T47D (cell line): Measurements from ENCODE around the gene KIAA0513.

Source experiments
- DNase-seq, 2 experiments: peaks; one replicate each; pipeline versions ENCODE4 v3.0.0 to v3.0.0-alpha.2; 2011 to 2012; ENCODE audit warnings: low read depth in 1 of 2, low spot score in 1 of 2
- JUND ChIP-seq: IDR thresholded peaks from 2 replicates; pipeline ENCODE4 v1.6.1; 2012; ENCODE audit warnings: low read depth
- in situ Hi-C: cut with HindIII; loops from 2 replicates; pipeline ENCODE4 v1.10.0; 2016; ENCODE audit warnings: low sequenced_read_pairs, low pct_unique_long_range_greater_than_20kb

KIAA0513 gene

GRCh38 chr16:85103114-85104079, 75.8 kb downstream of the KIAA0513 start:
- no peak for TF ChIP-seq JUND
- DNase-seq, result no peak
- in situ Hi-C loops, result no loop called here

GRCh38 chr16:85104147-85104546, 76.6 kb downstream of the KIAA0513 start:
- in situ Hi-C loops, result no loop called here
- DNase-seq, result no peak
- no peak for TF ChIP-seq JUND

GRCh38 chr16:85104821-85105391, 77.3 kb downstream of the KIAA0513 start:
- DNase-seq, result peak in 1 of 2 experiments; percentile 24
- no peak for TF ChIP-seq JUND
- in situ Hi-C loops, result no loop called here

DNA sequence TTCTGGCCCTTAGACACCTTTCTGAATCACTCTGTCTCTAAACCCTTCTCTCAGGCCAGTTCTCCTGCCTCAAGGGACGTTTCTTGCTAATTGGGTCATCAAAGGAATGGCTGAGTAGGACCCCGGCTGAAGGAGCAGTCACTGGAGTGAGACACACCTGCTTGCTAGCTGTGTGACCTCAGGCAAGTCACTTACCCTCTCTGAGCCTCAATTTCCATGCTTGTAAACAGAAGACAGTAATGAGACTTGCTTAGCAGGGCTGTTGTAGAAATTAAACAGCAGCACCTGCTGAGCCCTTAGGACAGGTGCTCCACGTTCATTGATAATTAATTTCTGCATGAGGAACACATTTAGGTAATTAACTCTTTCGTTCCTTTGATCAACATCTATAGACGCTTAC, 77.9 kb downstream of the KIAA0513 start:
- no peak for TF ChIP-seq JUND
- in situ Hi-C loops, result no loop called here
- DNase-seq, result no peak

GRCh38 chr16:85107083-85107482, 79.5 kb downstream of the KIAA0513 start:
- no peak for TF ChIP-seq JUND
- in situ Hi-C loops, result no loop called here
- DNase-seq, result no peak

- DNase-seq, result no peak
- in situ Hi-C loops, result no loop called here
- TF ChIP-seq JUND, result no peak
Observed at GRCh38 chr16:85107532-85107931, 79.9 kb downstream of the KIAA0513 start.

DNA sequence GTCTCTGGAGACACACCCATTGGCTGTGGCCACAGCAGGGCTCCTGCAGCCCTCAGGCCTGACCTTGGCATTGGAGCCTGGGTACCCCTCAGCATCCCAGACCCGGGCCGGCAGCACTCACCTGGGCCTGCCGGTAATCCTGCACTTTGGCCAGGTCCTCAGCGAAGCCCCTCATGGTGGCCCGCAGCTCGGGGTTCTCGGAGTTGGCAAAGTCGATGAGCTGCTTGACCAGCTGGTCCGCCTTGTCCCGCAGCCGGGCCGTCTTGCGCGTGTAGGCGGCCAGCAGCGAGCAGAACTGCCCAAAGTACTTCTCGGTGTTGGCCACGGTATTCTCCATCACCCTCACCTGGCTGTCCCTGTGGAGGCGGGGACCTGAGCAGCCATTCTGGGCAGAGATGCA, 82.5 kb downstream of the KIAA0513 start:
- in situ Hi-C loops, result no loop called here
- TF ChIP-seq JUND, result no peak
- DNase-seq, result no peak

- in situ Hi-C loops, result no loop called here
- TF ChIP-seq JUND, result no peak
- DNase-seq, result no peak
Observed at GRCh38 chr16:85111184-85111583, 83.6 kb downstream of the KIAA0513 start.

DNA sequence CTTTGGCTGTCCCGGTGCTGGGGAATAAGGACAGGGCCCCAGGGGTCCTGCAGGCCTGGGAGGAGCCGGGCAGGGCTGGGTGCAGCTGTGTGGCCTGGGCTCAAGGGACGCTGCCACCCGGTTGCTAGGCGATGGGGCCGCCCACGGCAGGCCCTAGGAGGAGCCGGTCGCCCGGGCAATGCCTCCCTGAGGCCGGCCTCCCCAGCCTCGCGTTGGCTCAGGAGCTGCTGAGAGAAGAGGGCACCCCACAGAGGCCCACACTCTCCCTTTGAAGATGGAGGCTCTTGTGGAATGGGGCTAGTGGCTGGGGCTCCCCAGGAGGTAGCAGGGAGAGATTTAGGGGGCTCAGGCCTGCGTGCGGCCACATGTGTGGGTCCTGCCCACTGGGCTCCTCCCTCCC, 84.8 kb downstream of the KIAA0513 start, which contains the start of gene CIBAR2:
Gene CIBAR2 (minus strand): TSS at position 109 of the 400 bp plus-strand sequence. CDS start 120 bp downstream, outside the sequence.
- in situ Hi-C loops, result no loop called here
- DNase-seq, result peak in 1 of 2 experiments; percentile 25
- no peak for TF ChIP-seq JUND

DNA sequence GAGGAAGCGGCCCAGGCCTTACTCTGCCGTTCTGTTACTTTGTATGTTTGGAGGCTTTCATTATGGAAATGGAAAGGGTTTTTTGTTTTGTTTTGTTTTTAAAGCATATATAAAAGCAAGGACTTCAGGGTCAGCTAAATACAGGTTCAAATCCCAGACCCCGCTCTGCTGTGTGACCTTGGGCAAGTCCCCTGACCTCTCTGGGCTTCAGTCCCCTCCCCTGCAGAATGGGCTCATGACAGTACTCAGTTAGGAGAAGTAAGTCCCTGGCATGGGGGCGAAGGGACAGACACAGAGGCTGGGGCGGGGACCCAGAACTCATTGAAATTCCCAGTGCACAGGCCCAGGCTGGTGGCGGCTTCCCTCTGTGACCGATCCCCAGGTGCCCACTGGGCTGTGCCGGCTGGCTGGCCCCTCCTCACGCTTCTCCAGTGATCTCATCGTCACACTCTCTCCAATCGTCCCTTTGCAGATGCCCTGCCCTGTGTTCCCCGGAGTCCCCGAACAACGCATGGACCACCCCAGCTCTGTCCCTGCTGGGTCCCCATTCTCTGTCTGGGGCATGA, 85.7 kb downstream of the KIAA0513 start:
- in situ Hi-C loops, result no loop called here
- TF ChIP-seq JUND, result no peak
- no peak for DNase-seq

DNA sequence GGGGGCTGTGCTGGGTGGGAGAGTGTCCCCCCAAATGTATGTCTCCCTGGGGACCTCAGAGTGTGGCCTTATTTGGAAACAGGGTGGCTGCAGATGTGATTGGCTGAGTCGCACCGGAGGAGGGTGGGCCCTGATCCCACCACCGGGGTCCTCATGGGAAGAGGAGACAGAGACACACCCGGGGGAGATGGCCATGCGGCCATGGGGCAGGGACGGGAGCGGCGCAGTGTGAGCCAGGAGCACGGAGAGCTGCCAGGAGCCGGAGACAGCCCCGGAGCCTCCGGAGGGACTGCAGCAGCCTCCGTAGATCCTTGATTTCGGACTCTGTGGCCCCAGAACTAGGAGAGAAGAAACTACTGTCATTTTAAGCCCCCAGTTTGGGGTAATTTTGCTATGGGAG, 86.3 kb downstream of the KIAA0513 start:
- in situ Hi-C loops, result no loop called here
- no peak for DNase-seq
- no peak for TF ChIP-seq JUND

- in situ Hi-C loops, result no loop called here
- peak; percentile 89 to 97 for DNase-seq
- TF ChIP-seq JUND, result no peak
Observed at GRCh38 chr16:85114909-85115567, 87.4 kb downstream of the KIAA0513 start.
